Stomach (tissue), 9 donors: ENCODE data around the gene KIF6. TPM values are rescaled to one million over a fixed set of nuclear protein-coding genes. Genes with fewer than 3 reads are reported as not detected.

Experiments
- DNase-seq, 2 donors: peaks; one replicate each; pipeline versions ENCODE4 v3.0.0 to v3.0.0-alpha.2; 2013 to 2019
- H3K27ac ChIP-seq, 5 donors: fragments of 200-600 bp in 4 of 5; sonication (generic) in 4 of 5; one replicate each; pipeline ENCODE4 v1.5.1; 2013 to 2019; ENCODE audit warnings: mild to moderate bottlenecking in 1 of 5, moderate library complexity in 1 of 5
- H3K27me3 ChIP-seq, 3 donors: fragments of 200-600 bp; sonication (generic); one replicate each; pipeline ENCODE4 v1.5.1; 2017 to 2019; ENCODE audit warnings: mixed run types in 1 of 3
- H3K36me3 ChIP-seq, 4 donors: fragments of 200-600 bp; sonication (generic); 1 replicate in 3 of 4; 2 replicates in 1 of 4; pipeline ENCODE4 v1.5.1; 2016 to 2019
- H3K4me1 ChIP-seq, 4 donors: fragments of 200-600 bp; sonication (generic); one replicate each; pipeline ENCODE4 v1.5.1; 2016 to 2019
- H3K4me3 ChIP-seq, 4 donors: fragments of 200-600 bp; sonication (generic) in 3 of 4; one replicate each; pipeline ENCODE4 v1.5.1; 2016 to 2019; ENCODE audit warnings: mild to moderate bottlenecking in 1 of 4
- H3K9me3 ChIP-seq, 4 donors: fragments of 200-600 bp; sonication (generic); one replicate each; pipeline ENCODE4 v1.5.1; 2016 to 2019
- EP300 ChIP-seq: sonication (generic); formaldehyde crosslinking; IDR thresholded peaks from one replicate; pipeline ENCODE4 v1.6.1; 2017; ENCODE audit warnings: antibody characterized with exemption
- POLR2A ChIP-seq, 4 donors: fragments of 450-650 bp; IDR thresholded peaks; one replicate each; pipeline ENCODE4 v1.6.1; 2016; ENCODE audit warnings: antibody characterized with exemption in 4 of 4, control low read depth in 2 of 4, mild to moderate bottlenecking in 1 of 4, moderate library complexity in 1 of 4
- POLR2AphosphoS5 ChIP-seq, 3 donors: sonication (generic); formaldehyde crosslinking; IDR thresholded peaks; one replicate each; pipeline ENCODE4 v1.6.1; 2016; ENCODE audit warnings: antibody characterized with exemption in 3 of 3
- WGBS, 5 donors: extraction: QIAGEN DNeasy Blood & Tissue Kit in 3 of 5; methylation state at CpG; one replicate each; pipeline versions ENCODE4 v1.1.5 to v1.1.7; 2013 to 2018; 5-methylcytosine and 5-hydroxymethylcytosine counted together
- intact Hi-C: fragments of 100-400 bp; cut with DNase I; formaldehyde crosslinking; loops from one replicate; pipeline ENCODE4 v1.15.1; 2023; ENCODE audit warnings: low total_unique reads
- polyA plus RNA-seq, 3 donors: library from polyadenylated mRNA; stranded (reverse); fragments of 200-250 nt; gene quantifications; one replicate each; pipeline ENCODE4 v1.2.3, GENCODE V29; 2013
- total RNA-seq, 5 donors: library from RNA; depleted of rRNA; stranded (reverse); fragments of >200 nt; gene quantifications; one replicate each; pipeline versions ENCODE4 v1.1.0 to v1.2.3, GENCODE V29; 2014 to 2016
- TF ChIP-seq, protein P1 (sequence below), 7 experiments: fragments of 450-650 bp in 4 of 7; fragments of 200-600 bp in 3 of 7; sonication (generic) in 3 of 7; IDR thresholded peaks; one replicate each; pipeline ENCODE4 v1.5.1; 2016 to 2019; ENCODE audit warnings: antibody characterized with exemption in 7 of 7, control low read depth in 2 of 7, mild to moderate bottlenecking in 1 of 7
- donor health status: healthy with polysubstance abuse.
- donor health status: Bipolar disorder and iron deficiency.
- donor health status: healthy.

KIF6 gene
- total and polyA plus RNA-seq, 8 donors, result 0.25 to 9.8 (median 0.37) TPM; not detected in 3

DNA sequence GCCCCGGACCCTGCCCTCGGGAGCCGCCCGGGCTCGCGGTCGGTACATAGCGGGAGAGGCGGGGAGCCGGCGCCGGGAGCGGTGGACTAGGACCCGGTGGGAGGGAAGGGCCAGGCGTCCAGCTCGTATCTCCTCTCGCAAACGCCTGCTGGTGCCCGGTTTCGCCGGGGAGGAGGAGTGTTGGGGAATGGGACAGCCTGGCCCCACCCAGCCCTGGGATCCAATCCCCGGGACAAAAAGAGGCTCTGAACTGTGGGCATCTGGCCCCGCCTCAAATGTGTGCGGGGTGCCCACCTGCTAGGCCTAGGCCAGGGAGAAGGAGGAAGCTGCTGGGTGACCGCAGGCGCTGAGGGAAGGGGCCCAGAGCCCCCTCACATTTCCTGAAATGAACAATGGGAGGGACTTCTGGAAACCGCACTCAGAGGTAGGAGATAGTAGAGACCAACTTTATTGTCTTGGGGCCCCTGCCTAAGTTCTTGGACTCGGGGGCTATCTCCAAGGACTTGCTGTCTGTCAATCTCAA lies 410.9 kb downstream of the KIF6 start, which contains the start of gene KCNK17:
Gene KCNK17 (minus strand): TSS at position 147 of the 523 bp plus-strand sequence. CDS start 99 bp downstream, at position 48.
- Histone ChIP-seq H3K4me1 (peaks cover 13 to 26% (median 20%) of the 10 kb centered on the region in 4 donors), H3K27me3 (peaks cover 5 to 84% (median 32%) of the 10 kb centered on the region in 3 donors), H3K27ac (no peak within 1 kb of the TSS), H3K9me3 (no peaks in the 10 kb centered on the region), H3K36me3 (no peaks in the 10 kb centered on the region), H3K4me3 (peak within 1 kb of the TSS; percentile 30 to 49 (median 40))
- intact Hi-C loops, result loop anchor here (10.0 kb wide), 1 partner anchor 340 kb away; no protein-coding TSS in a partner anchor
- 15 to 54% (median 22%) methylated on average over 7 to 28 of the region's 28 CpGs for WGBS, 5 donors
- TF ChIP-seq, protein P1, sequence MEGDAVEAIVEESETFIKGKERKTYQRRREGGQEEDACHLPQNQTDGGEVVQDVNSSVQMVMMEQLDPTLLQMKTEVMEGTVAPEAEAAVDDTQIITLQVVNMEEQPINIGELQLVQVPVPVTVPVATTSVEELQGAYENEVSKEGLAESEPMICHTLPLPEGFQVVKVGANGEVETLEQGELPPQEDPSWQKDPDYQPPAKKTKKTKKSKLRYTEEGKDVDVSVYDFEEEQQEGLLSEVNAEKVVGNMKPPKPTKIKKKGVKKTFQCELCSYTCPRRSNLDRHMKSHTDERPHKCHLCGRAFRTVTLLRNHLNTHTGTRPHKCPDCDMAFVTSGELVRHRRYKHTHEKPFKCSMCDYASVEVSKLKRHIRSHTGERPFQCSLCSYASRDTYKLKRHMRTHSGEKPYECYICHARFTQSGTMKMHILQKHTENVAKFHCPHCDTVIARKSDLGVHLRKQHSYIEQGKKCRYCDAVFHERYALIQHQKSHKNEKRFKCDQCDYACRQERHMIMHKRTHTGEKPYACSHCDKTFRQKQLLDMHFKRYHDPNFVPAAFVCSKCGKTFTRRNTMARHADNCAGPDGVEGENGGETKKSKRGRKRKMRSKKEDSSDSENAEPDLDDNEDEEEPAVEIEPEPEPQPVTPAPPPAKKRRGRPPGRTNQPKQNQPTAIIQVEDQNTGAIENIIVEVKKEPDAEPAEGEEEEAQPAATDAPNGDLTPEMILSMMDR (IDR thresholded peaks at IDR 0.05), result no peak
- no peak for TF ChIP-seq POLR2AphosphoS5 (IDR thresholded peaks at IDR 0.05)
- no peak for TF ChIP-seq EP300
- no peak for TF ChIP-seq POLR2A (IDR thresholded peaks at IDR 0.05)
- no peak for DNase-seq

DNA sequence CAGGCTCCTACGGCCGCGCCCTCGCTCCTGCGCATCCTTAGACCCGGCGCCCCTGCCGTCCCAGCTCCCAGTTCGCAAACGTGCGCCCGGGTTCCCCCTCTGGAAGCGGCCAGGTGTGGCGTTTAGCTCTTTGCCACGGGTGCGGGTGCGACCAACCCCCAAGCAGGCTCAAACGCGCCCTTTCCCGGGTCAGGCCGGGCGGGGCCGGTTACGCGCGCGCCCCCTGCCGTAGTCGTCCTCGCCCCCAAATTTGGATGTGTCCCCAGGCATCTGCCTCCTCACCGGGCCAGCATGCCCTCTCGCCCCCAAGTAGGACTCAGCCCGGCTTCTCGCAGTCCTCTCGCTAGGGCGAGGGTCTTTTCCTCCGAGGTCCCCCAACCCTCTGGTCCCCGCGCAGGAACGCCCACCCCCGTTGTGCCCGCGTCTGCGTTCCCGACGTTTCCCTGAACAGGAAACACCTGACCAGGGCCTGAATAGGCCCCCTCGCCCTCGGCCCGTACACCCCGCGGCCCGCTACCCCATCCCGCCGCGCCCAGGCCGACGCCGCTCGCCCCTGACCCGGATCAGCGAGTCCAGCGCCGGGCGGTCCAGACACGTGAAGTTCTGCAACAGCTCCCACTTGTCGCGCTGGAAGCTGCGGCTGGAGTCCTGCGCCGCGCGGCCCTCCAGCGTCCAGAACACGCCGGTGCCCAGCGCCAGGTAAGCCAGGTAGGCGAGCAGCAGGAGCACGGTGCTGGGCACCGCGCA lies 411.5 kb downstream of the KIF6 start:
- Histone ChIP-seq H3K27ac (no peak overlapping the region), H3K4me3 (peak overlapping the region; percentile 30 to 49 (median 40)), H3K36me3 (no peaks in the 10 kb centered on the region), H3K4me1 (peaks cover 13 to 26% (median 20%) of the 10 kb centered on the region in 4 donors), H3K9me3 (no peaks in the 10 kb centered on the region), H3K27me3 (peaks cover 5 to 81% (median 32%) of the 10 kb centered on the region in 3 donors)
- TF ChIP-seq EP300, result no peak
- no peak for TF ChIP-seq POLR2A (IDR thresholded peaks at IDR 0.05)
- no peak for TF ChIP-seq POLR2AphosphoS5 (IDR thresholded peaks at IDR 0.05)
- TF ChIP-seq, protein P1 (IDR thresholded peaks at IDR 0.05), result no peak
- whole genome bisulfite sequencing, 5 donors, result 1 to 2% (median 1%) methylated on average over 36 to 80 of the region's 80 CpGs
- DNase-seq, result peak in 1 of 2 donors; percentile 53
- intact Hi-C loops, result loop anchor here (10.0 kb wide), 1 partner anchor 339 kb away; no protein-coding TSS in a partner anchor

DNA sequence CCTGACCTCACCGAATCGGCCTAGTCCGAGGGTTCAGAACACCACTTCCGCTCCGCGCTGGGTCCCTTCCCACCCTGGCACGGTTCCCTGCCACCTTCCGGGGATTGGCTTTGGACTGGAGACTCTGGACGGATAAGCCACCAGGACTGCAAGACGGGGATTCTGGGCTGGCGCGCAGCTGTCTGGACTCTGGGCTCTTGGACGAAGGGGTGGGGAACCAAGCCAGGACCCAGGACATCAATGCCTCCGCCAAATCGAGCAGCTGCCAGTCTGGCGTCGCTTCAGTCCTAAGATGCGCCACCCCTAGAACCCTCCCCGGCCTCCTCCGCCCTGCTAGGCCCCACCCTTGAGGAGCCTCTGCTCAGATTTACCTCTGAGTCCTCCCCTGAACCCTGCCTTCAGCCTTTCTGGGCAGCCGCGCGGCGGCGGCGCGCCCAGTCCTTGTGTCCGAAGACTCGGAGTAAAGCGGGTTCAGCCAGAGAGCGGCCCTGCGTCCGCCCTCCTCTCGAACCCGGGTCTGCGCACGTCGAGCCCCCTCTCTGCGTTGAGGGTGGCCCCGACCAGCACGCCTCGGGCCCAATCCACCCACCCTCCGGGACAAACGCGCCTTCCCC lies 412.2 kb downstream of the KIF6 start:
- H3K9me3 ChIP-seq, result no peaks in the 10 kb centered on the region
- TF ChIP-seq POLR2A (IDR thresholded peaks at IDR 0.05) (no peak), POLR2AphosphoS5 (IDR thresholded peaks at IDR 0.05) (no peak), EP300 (no peak)
- TF ChIP-seq, protein P1 (IDR thresholded peaks at IDR 0.05), result no peak
- H3K4me1 ChIP-seq, result peaks cover 13 to 26% (median 20%) of the 10 kb centered on the region in 4 donors
- peak overlapping the region; percentile 30 to 49 (median 40) for H3K4me3 ChIP-seq
- intact Hi-C loops, result loop anchor here (10.0 kb wide), 1 partner anchor 338 kb away; no protein-coding TSS in a partner anchor
- DNase-seq, result no peak
- no peak overlapping the region for H3K27ac ChIP-seq
- 3 to 17% (median 11%) methylated on average over 27 to 45 of the region's 45 CpGs for WGBS, 5 donors
- no peaks in the 10 kb centered on the region for H3K36me3 ChIP-seq
- H3K27me3 ChIP-seq, result peaks cover 5 to 79% (median 32%) of the 10 kb centered on the region in 3 donors

DNA sequence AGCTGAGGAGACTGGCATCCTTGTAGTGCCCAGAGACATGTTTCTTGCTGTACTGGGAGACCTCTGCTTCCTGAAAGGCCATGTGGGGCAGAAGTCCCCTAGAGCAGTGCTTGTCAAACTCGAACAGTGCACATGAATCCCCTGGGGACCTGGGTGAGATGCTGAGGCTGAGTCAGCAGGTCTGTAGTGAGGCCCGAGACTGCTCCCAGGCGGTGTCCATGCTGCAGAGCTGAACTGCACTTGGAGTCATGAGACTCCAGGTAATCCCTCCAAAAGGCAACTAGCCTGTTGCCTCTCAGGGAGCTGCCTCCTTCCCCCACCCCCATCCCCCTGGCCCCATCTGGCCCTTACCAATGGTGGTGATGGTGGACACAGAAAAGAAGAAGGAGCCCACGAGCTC lies 414.7 kb downstream of the KIF6 start:
- peaks cover 13 to 26% (median 20%) of the 10 kb centered on the region in 4 donors for H3K4me1 ChIP-seq
- TF ChIP-seq POLR2AphosphoS5 (IDR thresholded peaks at IDR 0.05) (no peak), EP300 (no peak), POLR2A (IDR thresholded peaks at IDR 0.05) (no peak)
- TF ChIP-seq, protein P1 (IDR thresholded peaks at IDR 0.05), result no peak
- no peaks in the 10 kb centered on the region for H3K9me3 ChIP-seq
- WGBS, 5 donors, result 76 to 86% (median 80%) methylated on average over 4 of the region's 4 CpGs
- no peak for DNase-seq
- no peak overlapping the region for H3K4me3 ChIP-seq
- intact Hi-C loops, result loop anchor here (10.0 kb wide), 1 partner anchor 336 kb away; no protein-coding TSS in a partner anchor
- peaks cover 5 to 65% (median 32%) of the 10 kb centered on the region in 3 donors for H3K27me3 ChIP-seq
- H3K27ac ChIP-seq, result no peak overlapping the region
- no peaks in the 10 kb centered on the region for H3K36me3 ChIP-seq
